GM12878 (cell line): ENCODE data around the gene CSF3. TPM values are rescaled to one million over a fixed set of nuclear protein-coding genes. Genes with fewer than 3 reads are reported as not detected.

Experiments
- ATAC-seq: fragments of 200-7000 bp; cut with Tn5 transposase; 3 replicates; pipeline ENCODE4 v1.9.1; 2020; ENCODE audit warnings: mild to moderate bottlenecking, moderate library complexity
- Bru-seq: library from RNA; stranded (reverse); fragments of 400-500 nt; gene quantifications from one replicate; lab custom pipeline; 2021; lab: Mats Ljungman, UMichigan
- BruChase-seq, 2 experiments: library from RNA; stranded (reverse); fragments of 400-500 nt; gene quantifications; one replicate each; lab custom pipeline; 2021; lab: Mats Ljungman, UMichigan
- BruUV-seq: library from RNA; stranded (reverse); fragments of 400-500 nt; replicated peaks from 2 replicates; lab custom pipeline; 2021; lab: Mats Ljungman, UMichigan
- CTCF ChIA-PET: fragments of 300-600 bp; sonication (Branson Sonifier 250); formaldehyde crosslinking; extraction: SDS; loops from one replicate; lab custom pipeline; 2021; ENCODE audit warnings: inconsistent platforms; lab: Yijun Ruan, JAX
- POLR2A ChIA-PET: fragments of 350-600 bp; formaldehyde crosslinking; extraction: SDS; loops from one replicate; lab custom pipeline; 2021; ENCODE audit warnings: inconsistent platforms; lab: Charles Lee
- RAD21 ChIA-PET: fragments of 300-600 bp; sonication (Branson Sonifier 250); formaldehyde crosslinking; loops from one replicate; lab custom pipeline; 2023; ENCODE audit warnings: antibody characterized with exemption; ENCODE audit not compliant: unreplicated experiment; lab: Charles Lee
- SMC1A ChIA-PET: fragments of 300-600 bp; sonication (Branson Sonifier 250); formaldehyde crosslinking; loops from one replicate; lab custom pipeline; 2023; ENCODE audit not compliant: unreplicated experiment, uncharacterized antibody; lab: Charles Lee
- DNase-seq: peaks from one replicate; pipeline ENCODE4 v3.0.0-alpha.2; 2011; ENCODE audit warnings: low read depth, low spot score
- FAIRE-seq: peaks from 3 replicates; lab custom pipeline; 2011; peaks lifted over from hg19 to GRCh38; lab: Jason Lieb, UNC
- H2AFZ ChIP-seq: 2 replicates; pipeline ENCODE4 v1.6.0; 2011; ENCODE audit warnings: low read depth, low read length, control low read depth; ENCODE audit not compliant: control insufficient read depth
- H3K27ac ChIP-seq: 2 replicates; pipeline ENCODE4 v1.5.1; 2011; ENCODE audit warnings: control low read depth; ENCODE audit not compliant: control insufficient read depth, insufficient read depth
- H3K27me3 ChIP-seq, 2 experiments: replicated peaks in 1 of 2; 2 replicates each; pipeline versions ENCODE4 v1.6.0 to v1.6.1; 2011; ENCODE audit warnings: low read length in 1 of 2; ENCODE audit not compliant: control insufficient read depth in 2 of 2, insufficient read depth in 2 of 2
- H3K36me3 ChIP-seq, 2 experiments: 2 replicates each; pipeline ENCODE4 v1.5.1; 2011; ENCODE audit warnings: low read length in 1 of 2; ENCODE audit not compliant: control insufficient read depth in 2 of 2, insufficient read depth in 2 of 2
- H3K4me1 ChIP-seq: 2 replicates; pipeline ENCODE4 v1.6.1; 2011; ENCODE audit warnings: mild to moderate bottlenecking, low read length, moderate library complexity, mixed read lengths; ENCODE audit not compliant: control insufficient read depth, insufficient read depth
- H3K4me2 ChIP-seq: 2 replicates; pipeline ENCODE4 v1.6.0; 2011; ENCODE audit warnings: control low read depth; ENCODE audit not compliant: control insufficient read depth, insufficient read depth
- H3K4me3 ChIP-seq: fragments of 200-600 bp; sonication (generic); 2 replicates; pipeline ENCODE4 v1.5.1; 2016
- H3K79me2 ChIP-seq: 2 replicates; pipeline ENCODE4 v1.6.0; 2011; ENCODE audit warnings: low read length; ENCODE audit not compliant: control insufficient read depth, insufficient read depth
- H3K9ac ChIP-seq: 2 replicates; pipeline ENCODE4 v1.8.0; 2011; ENCODE audit warnings: low read length, control low read depth, mixed read lengths; ENCODE audit not compliant: control insufficient read depth, insufficient read depth
- H3K9me3 ChIP-seq: replicated peaks from 3 replicates; pipeline ENCODE4 v1.5.1; 2011; ENCODE audit warnings: mild to moderate bottlenecking, low read length; ENCODE audit not compliant: control insufficient read depth, insufficient read depth
- H4K20me1 ChIP-seq: 2 replicates; pipeline ENCODE4 v1.6.0; 2011; ENCODE audit not compliant: control insufficient read depth, insufficient read depth
- BCL3 ChIP-seq: IDR thresholded peaks from 2 replicates; pipeline ENCODE4 v1.6.1; 2011; ENCODE audit warnings: borderline replicate concordance, low read depth, mild to moderate bottlenecking, moderate library complexity, low read length; ENCODE audit not compliant: insufficient read depth, poor library complexity, severe bottlenecking
- CBX3 ChIP-seq: fragments of 200-600 bp; sonication (generic); IDR thresholded peaks from 2 replicates; pipeline ENCODE4 v1.6.1; 2016; ENCODE audit warnings: low read depth, borderline replicate concordance
- GATAD2B ChIP-seq: fragments of 450-650 bp; conservative IDR thresholded peaks from 2 replicates; pipeline ENCODE4 v1.6.1; 2017; ENCODE audit warnings: low read depth, mild to moderate bottlenecking, moderate library complexity
- JUND ChIP-seq: IDR thresholded peaks from 2 replicates; pipeline ENCODE4 v1.6.1; 2012; ENCODE audit warnings: low read depth, mild to moderate bottlenecking, low read length, improper control_type of control experiment, moderate library complexity
- NFXL1 ChIP-seq: fragments of 450-650 bp; IDR thresholded peaks from 2 replicates; pipeline ENCODE4 v1.6.1; 2017; ENCODE audit warnings: antibody characterized with exemption, mild to moderate bottlenecking, borderline replicate concordance
- POU2F2 ChIP-seq: IDR thresholded peaks from 3 replicates; pipeline ENCODE4 v1.6.1; 2011; ENCODE audit warnings: low read depth, mild to moderate bottlenecking, low read length, borderline replicate concordance
- RELB ChIP-seq: fragments of 450-650 bp; IDR thresholded peaks from 2 replicates; pipeline ENCODE4 v1.6.1; 2017; ENCODE audit warnings: low read depth, mild to moderate bottlenecking, moderate library complexity
- STAT3 ChIP-seq: IDR thresholded peaks from 2 replicates; pipeline ENCODE4 v1.6.1; 2011; ENCODE audit warnings: low read depth, low read length, improper control_type of control experiment
- ZBTB4 ChIP-seq: fragments of 450-650 bp; formaldehyde crosslinking; IDR thresholded peaks from 2 replicates; pipeline ENCODE4 v1.4.0; 2022; ENCODE audit warnings: mild to moderate bottlenecking, moderate library complexity
- WGBS: methylation state at CpG from one replicate; pipeline ENCODE4 v1.1.6; 2016; ENCODE audit warnings: low lambda C conversion rate; ENCODE audit not compliant: insufficient replicate concordance, insufficient coverage; ENCODE audit errors: missing lambda C conversion rate; 5-methylcytosine and 5-hydroxymethylcytosine counted together
- in situ Hi-C: fragments of 300-500 bp; cut with MboI; formaldehyde crosslinking; loops from 9 replicates; pipeline ENCODE4 v1.14.3; 2018; ENCODE audit warnings: mixed read lengths
- intact Hi-C: fragments of 100-400 bp; cut with micrococcal nuclease; formaldehyde crosslinking; loops from one replicate; pipeline ENCODE4 v1.14.2; 2022; ENCODE audit not compliant: unreplicated experiment
- long read RNA-seq, 2 experiments: library from polyadenylated mRNA; unstranded; transcript quantifications; one replicate each; pipeline ENCODE4 v2.0.0, GENCODE V29; 2019 to 2020
- polyA minus RNA-seq, 3 experiments: library from RNA; depleted of rRNA, polyadenylated mRNA; stranded (reverse); fragments of >200 nt; gene quantifications; 2 replicates each; pipeline ENCODE4 v1.2.3, GENCODE V29; 2011
- polyA plus RNA-seq, 11 experiments: library from polyadenylated mRNA; depleted of rRNA in 4 of 11; unstranded in 6 of 11; stranded (reverse) in 5 of 11; fragments of >200 nt; fragmentation: Nextera tagmentation in 4 of 11; fragmentation: Illumina TruSeq in 1 of 11; extraction: Ambion mirVana in 4 of 11; extraction: Trizol in 1 of 11; gene quantifications; 1 replicate in 1 of 11; 2 replicates in 10 of 11; pipeline versions ENCODE4 v1.2.1 to v1.2.3, GENCODE V29; 2011 to 2016; ENCODE audit warnings: inconsistent platforms in 2 of 11, missing spikeins in 2 of 11, low read depth in 1 of 11
- total RNA-seq, 4 experiments: library from RNA; depleted of rRNA in 3 of 4; stranded (reverse); fragments of >200 nt in 3 of 4; fragmentation: Illumina TruSeq in 1 of 4; extraction: Trizol in 1 of 4; gene quantifications; 2 replicates each; pipeline versions ENCODE4 v1.2.1 to v1.2.3, GENCODE V29; 2013 to 2021

Gene CSF3
- not detected in 2 replicates for total RNA-seq (2013; cell fraction: nucleolus; rRNA removed)
- 0.16 TPM in 1 of 2 replicates, not detected in the other for total RNA-seq (2014; rRNA removed)
- total RNA-seq (2014; rRNA removed; fragmentation: Illumina TruSeq; extraction: Trizol), result 0.09 TPM in 1 of 2 replicates, not detected in the other
- 0.28 TPM in 1 of 2 replicates, not detected in the other for total RNA-seq (2021)
- polyA plus RNA-seq (2011; ENCODE audit: low read depth), result not detected
- polyA plus RNA-seq (2011; rRNA removed), result not detected in 2 replicates
- 0.06 and 0.13 TPM in 2 replicates for polyA plus RNA-seq (2011; cell fraction: cytosol; rRNA removed)
- polyA plus RNA-seq (2011; cell fraction: nucleus; rRNA removed), result 0.24 and 0.37 TPM in 2 replicates
- polyA plus RNA-seq (2012), result 0.15 and 0.22 TPM in 2 replicates
- polyA plus RNA-seq (2014; fragmentation: Illumina TruSeq; extraction: Trizol), result 0.10 TPM in 1 of 2 replicates, not detected in the other
- polyA plus RNA-seq (2014; fragmentation: Nextera tagmentation; extraction: Ambion mirVana), result under 1 TPM in 1 of 2 experiments, not detected in 1; 0.09 TPM
- polyA plus RNA-seq (2014; rRNA removed), result 0.23 and 0.36 TPM in 2 replicates
- polyA plus RNA-seq (2016; fragmentation: Nextera tagmentation; extraction: Ambion mirVana), result under 1 TPM in 1 of 2 experiments, not detected in 1; 0.12 TPM
- not detected in 2 replicates for polyA minus RNA-seq (2011; rRNA and poly(A)+ RNA removed)
- not detected in 2 replicates for polyA minus RNA-seq (2011; cell fraction: cytosol; rRNA and poly(A)+ RNA removed)
- not detected in 2 replicates for polyA minus RNA-seq (2011; cell fraction: nucleus; rRNA and poly(A)+ RNA removed)
- Bru-seq, nascent RNA, result percentile 27 among the genes with signal in this experiment
- percentile 29 among the genes with signal in this experiment for BruChase-seq, experiment 1, labeled RNA remaining after a 6-hour chase
- BruChase-seq, experiment 2, labeled RNA remaining after a 2-hour chase, result not detected
- long read RNA-seq, experiment 1, result 0 reads
- long read RNA-seq, experiment 2, result 0 reads

GRCh38 chr17:40015005-40015997 lies at the start of gene CSF3:
CSF3 (plus strand) TSS chr17:40015440; CDS start chr17:40015475, 35 bp downstream.
- Histone ChIP-seq H4K20me1 (no peaks in the 10 kb centered on the region), H3K27ac (no peak within 1 kb of the TSS), H3K79me2 (no peaks in the 10 kb centered on the region), H3K4me1 (peaks cover 8% of the 10 kb centered on the region), H3K4me3 (no peak within 1 kb of the TSS), H2AFZ (no peak within 1 kb of the TSS), H3K4me2 (0 out of 2 replicates have a peak within 1 kb of the TSS, but pooled peaks have one; percentile 10), H3K27me3 (no peaks in the 10 kb centered on the region), H3K36me3 (peaks cover 4 to 6% of the 10 kb centered on the region in 2 experiments; a peak in 2 of 4 replicates), H3K9me3 (no peaks in the 10 kb centered on the region), H3K9ac (no peak within 1 kb of the TSS; the same call in 1 of the 2 replicates)
- in situ Hi-C loops (loop anchor here (25.0 kb wide), 1 partner anchor 272 kb away; the partner anchor contains the start of gene CDC6), intact Hi-C loops (no loop called here)
- RAD21 ChIA-PET, result interaction anchor here (0.7 to 5.4 kb wide), 8 partner anchors 59 to 153 kb away, joined by 3 to 52 read pairs (median 4); partner anchors contain the start of gene NR1D1
- POLR2A ChIA-PET, result interaction anchor here (1.2 to 1.8 kb wide), 3 partner anchors 12 to 97 kb away, joined by 3 to 4 read pairs (median 4); no protein-coding TSS in a partner anchor
- 0 out of 3 replicates have a peak, but pooled peaks have one; percentile 16 for ATAC-seq
- 51% methylated on average over 20 of the region's 20 CpGs for WGBS
- SMC1A ChIA-PET, result interaction anchor here (0.6 to 5.1 kb wide), 8 partner anchors 12 to 279 kb away, joined by 3 to 50 read pairs (median 4); no protein-coding TSS in a partner anchor
- CTCF ChIA-PET, result interaction anchor here (0.5 to 5.9 kb wide), 21 partner anchors 8 to 276 kb away, joined by 3 to 58 read pairs (median 4); partner anchors contain the start of gene PSMD3
- no TSS peak for BruUV-seq
- no peak for DNase-seq
- FAIRE-seq, result no peak
- TF ChIP-seq ZBTB4 (CRISPR knock-in tag), result no peak
- TF ChIP-seq JUND, result no peak
- no peak for TF ChIP-seq BCL3
- TF ChIP-seq POU2F2, result no peak
- TF ChIP-seq NFXL1, result no peak
- no peak for TF ChIP-seq CBX3
- TF ChIP-seq RELB, result no peak
- TF ChIP-seq STAT3, result no peak
- TF ChIP-seq GATAD2B, result no peak
